Fibroblast of lung (primary cell): ENCODE data around the gene UFSP1. TPM values are rescaled to one million over a fixed set of nuclear protein-coding genes. Genes with fewer than 3 reads are reported as not detected.

Experiments used
- DNase-seq, 2 donors: peaks; one replicate each; pipeline versions ENCODE4 v3.0.0 to v3.0.0-alpha.2; 2010; ENCODE audit warnings: low read depth in 2 of 2
- H2AFZ ChIP-seq: 2 replicates; pipeline ENCODE4 v1.5.1; 2012; ENCODE audit warnings: low read length, control low read depth, inconsistent platforms
- H3K27ac ChIP-seq: 2 replicates; pipeline ENCODE4 v1.5.1; 2011; ENCODE audit warnings: low read length, control low read depth; ENCODE audit not compliant: insufficient read depth
- H3K27me3 ChIP-seq: 2 replicates; pipeline ENCODE4 v1.5.1; 2011; ENCODE audit warnings: mild to moderate bottlenecking, low read length; ENCODE audit not compliant: control insufficient read depth, insufficient read depth
- H3K36me3 ChIP-seq: 2 replicates; pipeline ENCODE4 v1.5.1; 2011; ENCODE audit warnings: low read length; ENCODE audit not compliant: control insufficient read depth, insufficient read depth
- H3K4me1 ChIP-seq: 2 replicates; pipeline ENCODE4 v1.5.1; 2011; ENCODE audit warnings: low read length; ENCODE audit not compliant: control insufficient read depth, insufficient read depth; ENCODE audit errors: extremely low read depth
- H3K4me2 ChIP-seq: 2 replicates; pipeline ENCODE4 v1.5.1; 2011; ENCODE audit warnings: low read length, control low read depth; ENCODE audit not compliant: insufficient read depth; ENCODE audit errors: extremely low read depth
- H3K4me3 ChIP-seq, 4 experiments: fragments of 200-600 bp in 1 of 4; sonication (generic) in 1 of 4; replicated peaks in 1 of 4; 2 replicates each; pipeline ENCODE4 v1.5.1; 2011 to 2016; ENCODE audit warnings: low read length in 4 of 4, low read depth in 3 of 4, mild to moderate bottlenecking in 3 of 4, control low read depth in 2 of 4, inconsistent platforms in 1 of 4, mixed read lengths in 1 of 4; ENCODE audit not compliant: insufficient read depth in 1 of 4; ENCODE audit errors: control extremely low read depth in 1 of 4
- H3K79me2 ChIP-seq: 2 replicates; pipeline ENCODE4 v1.5.1; 2012; ENCODE audit warnings: mild to moderate bottlenecking, low read length, inconsistent platforms; ENCODE audit not compliant: control insufficient read depth, insufficient read depth
- H3K9ac ChIP-seq: 2 replicates; pipeline ENCODE4 v1.5.1; 2011; ENCODE audit warnings: mild to moderate bottlenecking, low read length, control low read depth; ENCODE audit not compliant: insufficient read depth
- H3K9me3 ChIP-seq: 2 replicates; pipeline ENCODE4 v1.5.1; 2012; ENCODE audit warnings: low read depth, low read length; ENCODE audit not compliant: control insufficient read depth, insufficient read depth
- H4K20me1 ChIP-seq: 2 replicates; pipeline ENCODE4 v1.5.1; 2011; ENCODE audit warnings: low read length; ENCODE audit not compliant: control insufficient read depth, insufficient read depth; ENCODE audit errors: extremely low read depth
- CTCF ChIP-seq, 2 donors: IDR thresholded peaks in 1 of 2; conservative IDR thresholded peaks in 1 of 2; 1 replicate in 1 of 2; 2 replicates in 1 of 2; pipeline ENCODE4 v1.5.1; 2011 to 2012; ENCODE audit warnings: low read length in 2 of 2, control low read depth in 1 of 2, inconsistent platforms in 1 of 2, low read depth in 1 of 2, mild to moderate bottlenecking in 1 of 2
- EZH2 ChIP-seq: IDR thresholded peaks from 2 replicates; pipeline ENCODE4 v1.5.1; 2012; ENCODE audit warnings: low read length, control low read depth, mild to moderate bottlenecking; ENCODE audit errors: missing control alignments
- polyA plus RNA-seq, 2 donors: library from polyadenylated mRNA; depleted of rRNA in 1 of 2; stranded (reverse) in 1 of 2; unstranded in 1 of 2; fragments of >200 nt; gene quantifications; 2 replicates each; pipeline ENCODE4 v1.2.1, GENCODE V29; 2011 to 2012; ENCODE audit warnings: missing spikeins in 1 of 2
- total RNA-seq: library from RNA; depleted of rRNA; stranded (reverse); fragments of >200 nt; gene quantifications from 2 replicates; pipeline ENCODE4 v1.2.1, GENCODE V29; 2014

UFSP1 gene
- total and polyA plus RNA-seq, 2 donors (not counting 1 experiment from before 2014, with no cell fraction given), result 1.1 to 4.0 TPM

GRCh38 chr7:100867040-100867775 is 22.3 kb downstream of the UFSP1 start, which contains the start of gene TRIP6:
Gene TRIP6, plus strand, starts transcription at chr7:100867387. Its CDS starts 111 bp downstream, at chr7:100867498.
- Histone ChIP-seq H2AFZ (no peak within 1 kb of the TSS), H4K20me1 (no peaks in the 10 kb centered on the region), H3K36me3 (peaks cover 16% of the 10 kb centered on the region), H3K27me3 (no peaks in the 10 kb centered on the region), H3K4me3 (peak within 1 kb of the TSS; percentile 80 to 99 (median 96)), H3K9me3 (no peaks in the 10 kb centered on the region), H3K4me1 (peaks cover 6% of the 10 kb centered on the region), H3K4me2 (peak within 1 kb of the TSS; percentile 91), H3K27ac (peak within 1 kb of the TSS; percentile 98), H3K79me2 (peaks cover 36% of the 10 kb centered on the region), H3K9ac (peak within 1 kb of the TSS; percentile 99)
- DNase-seq, result peak; percentile 93 to 94
- TF ChIP-seq CTCF (conservative IDR thresholded peaks at IDR 0.05 in 1 of 2, IDR thresholded peaks at IDR 0.05 in 1 of 2; ENCODE audit: low read depth in 1 of 2, low read length in 2 of 2) (no peak), EZH2 (no peak)

GRCh38 chr7:100866729-100867039 is 22.8 kb downstream of the UFSP1 start:
- peaks cover 15% of the 10 kb centered on the region for H3K36me3 ChIP-seq
- H3K4me2 ChIP-seq, result peak overlapping the region; percentile 23
- peaks cover 36% of the 10 kb centered on the region for H3K79me2 ChIP-seq
- no peak for DNase-seq
- peak overlapping the region; percentile 98 for H3K27ac ChIP-seq
- no peak overlapping the region for H2AFZ ChIP-seq
- peaks cover 6% of the 10 kb centered on the region for H3K4me1 ChIP-seq
- no peaks in the 10 kb centered on the region for H3K27me3 ChIP-seq
- H3K4me3 ChIP-seq, result peak overlapping the region in 3 of 4 experiments; percentile 80 to 99 (median 98)
- H4K20me1 ChIP-seq, result no peaks in the 10 kb centered on the region
- TF ChIP-seq CTCF (conservative IDR thresholded peaks at IDR 0.05 in 1 of 2, IDR thresholded peaks at IDR 0.05 in 1 of 2; ENCODE audit: low read depth in 1 of 2, low read length in 2 of 2) (no peak), EZH2 (no peak)
- H3K9me3 ChIP-seq, result no peaks in the 10 kb centered on the region
- H3K9ac ChIP-seq, result peak overlapping the region; percentile 99

- peak overlapping the region; percentile 23 for H3K4me2 ChIP-seq
- H3K9ac ChIP-seq, result no peak overlapping the region
- H3K27me3 ChIP-seq, result no peaks in the 10 kb centered on the region
- H3K79me2 ChIP-seq, result peaks cover 33% of the 10 kb centered on the region
- peaks cover 11% of the 10 kb centered on the region for H3K36me3 ChIP-seq
- DNase-seq, result peak; percentile 29 to 36
- no peaks in the 10 kb centered on the region for H3K9me3 ChIP-seq
- H4K20me1 ChIP-seq, result no peaks in the 10 kb centered on the region
- peak overlapping the region in 1 of 4 experiments; percentile 99 for H3K4me3 ChIP-seq
- no peak for TF ChIP-seq CTCF (conservative IDR thresholded peaks at IDR 0.05 in 1 of 2, IDR thresholded peaks at IDR 0.05 in 1 of 2; ENCODE audit: low read depth in 1 of 2, low read length in 2 of 2)
- TF ChIP-seq EZH2, result no peak
- H3K4me1 ChIP-seq, result peaks cover 6% of the 10 kb centered on the region
- peak overlapping the region; percentile 98 for H3K27ac ChIP-seq
- H2AFZ ChIP-seq, result no peak overlapping the region
These were observed 23.4 kb downstream of the UFSP1 start for GRCh38 chr7:100865938-100866728.
